Adrenal gland (tissue), 5 donors: Measurements from ENCODE around the gene C12orf43.

ENCODE experiments used
- POLR2A ChIP-seq, 2 donors: fragments of 450-650 bp; IDR thresholded peaks; one replicate each; pipeline ENCODE4 v1.6.1; 2017; ENCODE audit warnings: antibody characterized with exemption in 2 of 2, mild to moderate bottlenecking in 2 of 2, moderate library complexity in 1 of 2
- TF ChIP-seq, protein P1 (sequence below), 6 experiments: fragments of 450-650 bp in 4 of 6; fragments of 200-600 bp in 2 of 6; sonication (generic) in 1 of 6; IDR thresholded peaks; 1 replicate in 5 of 6; 2 replicates in 1 of 6; pipeline versions ENCODE4 v1.5.1 to v1.8.0; 2016 to 2021; ENCODE audit warnings: antibody characterized with exemption in 6 of 6, mild to moderate bottlenecking in 2 of 6, moderate library complexity in 1 of 6
- donor health status: DM: no; HTN: no; CAD: no.

GRCh38 chr12:121015825-121016766 lies at the start of gene C12orf43:
- peak in 1 of 2 donors; percentile 60 for TF ChIP-seq POLR2A (IDR thresholded peaks at IDR 0.05)
- TF ChIP-seq, protein P1, sequence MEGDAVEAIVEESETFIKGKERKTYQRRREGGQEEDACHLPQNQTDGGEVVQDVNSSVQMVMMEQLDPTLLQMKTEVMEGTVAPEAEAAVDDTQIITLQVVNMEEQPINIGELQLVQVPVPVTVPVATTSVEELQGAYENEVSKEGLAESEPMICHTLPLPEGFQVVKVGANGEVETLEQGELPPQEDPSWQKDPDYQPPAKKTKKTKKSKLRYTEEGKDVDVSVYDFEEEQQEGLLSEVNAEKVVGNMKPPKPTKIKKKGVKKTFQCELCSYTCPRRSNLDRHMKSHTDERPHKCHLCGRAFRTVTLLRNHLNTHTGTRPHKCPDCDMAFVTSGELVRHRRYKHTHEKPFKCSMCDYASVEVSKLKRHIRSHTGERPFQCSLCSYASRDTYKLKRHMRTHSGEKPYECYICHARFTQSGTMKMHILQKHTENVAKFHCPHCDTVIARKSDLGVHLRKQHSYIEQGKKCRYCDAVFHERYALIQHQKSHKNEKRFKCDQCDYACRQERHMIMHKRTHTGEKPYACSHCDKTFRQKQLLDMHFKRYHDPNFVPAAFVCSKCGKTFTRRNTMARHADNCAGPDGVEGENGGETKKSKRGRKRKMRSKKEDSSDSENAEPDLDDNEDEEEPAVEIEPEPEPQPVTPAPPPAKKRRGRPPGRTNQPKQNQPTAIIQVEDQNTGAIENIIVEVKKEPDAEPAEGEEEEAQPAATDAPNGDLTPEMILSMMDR (IDR thresholded peaks at IDR 0.05) = no peak
